ENCODE results near the gene PLXDC2.
"Not testable (repeated sequence)": the region's sequence is repeated elsewhere in the genome, so short reads cannot be mapped to it uniquely, and the experiment has no call there.

The PLXDC2 gene

DNA sequence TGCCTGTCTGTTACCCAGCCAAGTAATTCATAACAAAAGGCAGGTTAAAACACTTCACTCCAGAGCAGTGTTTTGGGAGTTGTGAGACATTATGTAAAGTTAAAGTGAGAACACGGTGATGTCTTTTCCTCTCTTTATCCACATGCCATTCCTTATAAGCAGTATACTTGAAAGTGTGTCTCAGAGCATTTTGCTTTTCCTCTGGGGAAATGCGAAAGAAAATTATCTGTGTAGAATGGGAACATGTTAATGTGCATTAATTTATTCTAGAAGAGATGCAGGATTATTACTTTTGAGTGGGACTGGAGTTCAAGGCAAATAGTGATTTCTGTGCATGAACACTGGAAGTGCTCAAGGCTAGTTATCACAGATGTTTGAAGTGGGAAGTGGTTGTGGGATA is 170.4 kb downstream of the PLXDC2 start:
- DNase-seq, result no peak

DNA sequence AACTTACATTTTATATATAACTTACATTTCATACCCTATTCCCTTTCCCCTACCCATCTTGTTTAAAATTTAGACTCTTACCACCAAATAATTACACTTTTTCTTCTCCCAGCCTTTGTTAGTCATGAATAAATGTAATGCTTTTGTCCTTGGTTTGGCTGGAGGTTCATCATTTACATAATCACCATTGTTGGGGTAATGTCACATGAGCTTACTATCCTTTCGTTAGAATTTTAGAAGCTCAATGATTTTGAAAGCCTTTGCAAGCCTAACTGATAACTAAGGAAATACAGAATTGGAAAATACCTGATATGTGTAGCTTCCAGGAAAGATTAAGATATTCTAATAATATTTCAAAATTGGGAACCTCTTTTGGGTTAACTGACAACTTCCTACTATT is 171.7 kb downstream of the PLXDC2 start:
- DNase-seq, result no peak

DNA sequence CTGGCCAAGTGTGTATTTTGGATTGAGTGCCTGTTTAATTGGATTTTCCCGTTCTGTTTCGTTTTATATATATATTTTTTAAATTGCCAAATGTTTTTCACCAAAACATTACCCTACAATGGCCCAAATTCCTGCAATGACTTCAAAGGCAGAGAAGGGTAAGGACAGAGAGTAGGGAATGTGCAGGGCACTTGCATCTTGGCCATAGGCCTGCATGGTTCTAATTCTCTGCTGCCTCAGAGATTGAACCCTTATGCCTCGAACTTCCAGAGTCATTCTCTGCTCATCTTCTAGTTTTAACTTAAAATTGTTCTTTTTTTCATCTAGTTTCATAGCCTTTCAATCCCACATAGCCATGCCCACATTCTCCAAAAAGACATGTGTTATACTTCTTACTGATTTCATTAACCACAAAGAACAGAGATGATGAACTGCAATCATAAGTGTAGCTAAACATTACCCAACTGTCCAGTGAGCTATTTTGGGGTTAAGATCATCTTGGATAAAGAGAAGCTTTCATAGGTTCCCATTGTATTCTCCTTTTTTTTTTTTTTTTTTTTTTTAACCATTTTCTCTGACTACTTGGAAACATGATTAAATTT is 177.6 kb downstream of the PLXDC2 start:
- no peak for DNase-seq

DNA sequence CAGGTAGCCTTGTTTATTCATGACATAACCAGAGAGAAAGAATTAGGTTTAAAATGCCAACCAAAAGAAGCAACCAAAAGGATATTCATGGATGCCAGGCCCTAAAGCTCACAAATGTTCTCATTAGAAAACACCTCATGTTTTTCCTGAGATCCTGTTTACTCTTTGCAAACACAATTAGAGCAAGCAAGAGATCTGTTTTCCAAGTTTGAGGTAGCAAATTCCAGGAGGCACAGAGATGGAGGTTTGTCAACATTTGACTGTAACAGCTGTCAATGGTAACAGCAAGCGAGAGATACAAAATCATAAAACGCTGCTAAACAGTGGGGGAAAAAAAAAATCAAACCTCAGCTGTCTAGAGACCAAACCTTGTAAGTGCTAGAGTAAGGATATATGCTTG is 182.2 kb downstream of the PLXDC2 start:
- no peak for DNase-seq

DNA sequence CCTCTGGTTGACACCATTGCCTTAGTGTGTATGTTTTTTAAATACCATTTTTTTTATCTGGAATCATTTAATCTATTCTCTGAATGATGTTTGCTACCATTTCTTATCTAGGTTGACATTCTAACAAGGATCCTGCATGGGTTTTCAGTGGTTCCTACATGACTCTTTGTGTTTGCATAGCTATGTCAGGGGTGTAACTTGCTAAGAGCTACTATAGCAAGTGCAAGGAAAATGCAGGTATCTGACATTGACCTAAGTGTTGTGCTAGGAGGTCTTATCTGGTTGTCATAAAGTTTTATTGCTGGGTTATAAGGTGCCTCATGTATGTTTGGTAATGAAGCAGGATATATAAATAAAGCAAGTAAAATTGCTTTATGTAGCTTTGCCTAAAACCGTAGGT is 183.2 kb downstream of the PLXDC2 start:
- no peak for DNase-seq

DNA sequence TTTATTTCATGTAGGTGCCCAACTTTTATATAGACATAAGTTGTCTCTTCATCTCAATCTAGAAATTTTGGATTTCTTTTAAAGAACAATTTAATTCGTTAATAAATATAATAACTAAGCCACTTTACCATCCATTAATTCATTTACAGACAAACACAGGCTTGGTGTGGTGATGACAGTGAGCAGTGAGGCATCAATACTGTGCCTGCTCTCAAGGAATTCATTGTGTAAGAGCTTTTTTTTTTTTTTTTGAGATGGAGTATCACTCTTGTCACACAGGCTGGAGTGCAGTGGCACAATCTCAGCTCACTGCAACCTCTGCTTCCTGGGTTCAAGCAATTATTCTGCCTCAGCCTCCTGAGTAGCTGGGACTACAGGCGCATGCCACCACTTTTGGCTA is 185.8 kb downstream of the PLXDC2 start:
- DNase-seq, result not testable (repeated sequence)

DNA sequence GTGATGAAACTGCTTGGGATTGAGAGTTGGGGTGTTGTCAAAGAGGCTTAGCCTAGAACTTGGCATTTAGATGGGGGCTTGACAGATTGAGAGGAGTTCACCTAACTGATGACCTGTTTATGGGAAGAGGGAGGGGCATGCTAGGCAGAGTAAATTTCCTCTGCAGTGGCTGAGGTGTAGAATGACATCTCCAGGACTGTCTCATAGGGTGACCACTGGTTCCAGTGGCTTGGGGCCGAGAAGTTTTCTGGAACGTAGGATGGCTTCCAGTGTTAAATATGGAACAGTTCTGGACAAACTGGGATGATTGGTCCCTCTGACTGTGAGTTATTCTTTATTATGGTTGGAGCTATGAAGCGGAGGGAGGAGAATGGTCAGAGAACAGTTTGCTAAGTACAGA is 186.4 kb downstream of the PLXDC2 start:
- no peak for DNase-seq

DNA sequence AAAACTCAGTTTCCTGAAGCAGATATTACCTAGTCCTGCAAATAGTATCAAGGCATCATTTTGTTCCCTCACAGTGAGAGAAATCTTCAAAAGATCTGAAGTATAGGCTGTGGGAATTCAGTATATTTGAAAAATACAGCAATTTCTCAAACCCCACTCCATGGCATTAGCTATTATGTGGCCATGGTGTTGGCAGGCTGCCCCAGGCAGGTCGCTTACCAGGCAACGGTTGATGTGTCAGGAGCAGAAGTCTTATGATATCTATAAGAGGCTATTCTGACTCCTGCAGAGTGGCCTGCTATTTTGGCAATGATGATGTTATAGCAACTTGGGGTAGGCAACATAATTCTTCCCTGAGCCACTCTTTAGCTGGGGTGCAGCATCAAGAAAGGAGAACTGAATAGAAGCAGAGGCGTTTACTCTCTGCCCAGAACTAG is 187.9 kb downstream of the PLXDC2 start:
- peak; percentile 47 for DNase-seq

DNA sequence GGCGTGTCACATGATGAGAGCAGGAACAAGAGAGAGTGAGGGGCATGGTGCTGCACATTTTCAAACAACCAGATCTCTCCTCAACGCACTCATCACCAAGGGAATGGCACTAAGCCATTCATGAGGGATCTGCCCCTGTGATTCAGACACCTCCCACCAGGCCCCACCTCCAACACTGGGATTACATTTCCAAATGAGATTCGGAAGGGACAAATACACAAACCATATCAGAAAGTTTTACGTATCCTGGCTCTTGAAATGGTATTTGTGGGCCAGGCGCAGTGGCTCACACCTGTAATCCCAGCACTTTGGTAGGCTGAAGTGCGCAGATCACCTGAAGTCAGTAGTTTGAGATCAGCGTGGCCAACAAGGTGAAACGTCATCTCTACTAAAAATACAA is 189.4 kb downstream of the PLXDC2 start:
- no peak for DNase-seq

DNA sequence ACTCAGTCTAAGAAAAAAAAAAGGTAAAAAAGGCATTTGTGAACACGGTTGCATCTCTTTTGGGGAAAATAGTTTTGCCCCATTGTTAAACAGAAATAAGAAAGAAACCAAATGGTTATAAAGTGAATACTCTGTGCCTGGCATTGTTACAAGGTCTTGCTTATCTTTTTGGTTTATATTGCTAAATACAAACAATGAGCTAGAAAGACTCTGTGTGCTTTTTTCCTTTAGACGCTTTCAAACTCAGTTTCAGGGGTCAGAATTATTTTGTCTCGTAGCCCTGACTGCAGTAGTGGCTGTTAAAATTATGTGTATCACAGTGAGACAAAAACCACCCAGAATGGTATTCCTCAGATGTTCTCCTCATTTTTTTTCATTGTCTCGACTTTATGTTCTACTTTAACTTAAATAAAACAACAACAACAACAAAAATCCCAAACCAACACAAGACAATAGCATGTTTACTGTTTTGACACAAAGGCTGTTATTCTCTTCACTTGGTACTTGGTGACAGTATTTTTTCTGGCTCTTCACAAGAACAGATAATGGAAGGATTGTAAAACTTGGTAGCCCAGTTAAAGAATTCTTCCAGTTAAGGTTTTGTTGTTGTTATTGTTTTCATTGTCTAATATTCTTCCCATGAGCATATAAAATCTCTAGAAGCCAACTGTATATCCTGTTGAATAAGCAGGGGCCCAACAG is 190.1 kb downstream of the PLXDC2 start:
- no peak for DNase-seq

DNA sequence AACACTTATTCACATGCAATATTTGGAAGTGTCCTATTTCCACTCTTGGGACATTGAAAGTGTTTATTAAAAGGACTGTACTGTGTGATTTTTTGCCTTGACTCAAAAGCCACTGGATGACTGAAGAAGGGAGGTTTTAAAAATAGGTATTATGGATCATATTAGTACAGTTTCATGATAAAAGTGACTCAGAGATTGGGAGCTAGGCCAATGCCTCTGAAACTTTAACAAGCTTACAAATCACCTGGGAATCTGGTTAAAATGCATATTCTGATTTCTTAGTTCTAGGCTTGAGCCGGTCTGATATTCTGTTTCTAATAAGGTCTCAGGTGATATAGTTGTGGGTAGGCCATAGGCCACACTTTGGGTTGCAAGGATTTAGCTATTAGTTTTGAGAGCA is 191.2 kb downstream of the PLXDC2 start:
- DNase-seq, result no peak

DNA sequence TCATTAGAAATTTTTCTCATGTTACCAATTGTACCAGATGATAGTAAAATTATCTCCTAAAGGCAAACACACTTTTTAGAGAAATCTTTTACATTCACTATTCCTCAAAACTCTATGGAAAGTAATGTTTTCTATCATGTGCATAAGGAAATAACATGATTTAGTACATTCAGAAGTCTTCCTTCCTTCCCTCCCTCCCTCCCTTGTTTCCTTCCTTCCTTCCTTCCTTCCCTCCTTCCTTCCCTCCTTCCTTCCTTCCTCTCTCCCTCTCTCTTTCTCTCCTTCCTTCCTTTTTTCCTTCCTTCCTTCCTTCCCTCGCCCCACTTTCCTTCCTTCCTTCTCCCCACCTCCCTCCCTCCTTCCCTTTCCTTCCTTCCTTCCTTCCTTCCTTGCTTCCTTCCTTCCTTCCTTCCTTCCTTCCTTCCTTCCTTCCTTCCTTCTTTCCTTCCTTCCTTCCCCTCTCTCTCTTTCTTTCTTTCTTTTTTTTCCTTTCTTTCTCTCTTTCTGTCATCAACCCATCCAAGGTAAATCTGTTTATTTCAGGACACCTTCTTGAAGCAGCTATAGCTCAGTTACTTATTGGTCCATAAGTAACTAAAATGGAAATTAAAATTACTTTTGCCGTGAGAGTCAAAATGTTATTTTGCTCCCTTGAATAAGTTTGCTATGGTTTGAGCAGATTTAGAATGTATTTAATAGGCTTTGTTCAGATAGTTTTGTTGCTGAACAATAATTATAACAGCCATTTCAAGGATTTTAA is 197.9 kb downstream of the PLXDC2 start:
- DNase-seq, result no peak

DNA sequence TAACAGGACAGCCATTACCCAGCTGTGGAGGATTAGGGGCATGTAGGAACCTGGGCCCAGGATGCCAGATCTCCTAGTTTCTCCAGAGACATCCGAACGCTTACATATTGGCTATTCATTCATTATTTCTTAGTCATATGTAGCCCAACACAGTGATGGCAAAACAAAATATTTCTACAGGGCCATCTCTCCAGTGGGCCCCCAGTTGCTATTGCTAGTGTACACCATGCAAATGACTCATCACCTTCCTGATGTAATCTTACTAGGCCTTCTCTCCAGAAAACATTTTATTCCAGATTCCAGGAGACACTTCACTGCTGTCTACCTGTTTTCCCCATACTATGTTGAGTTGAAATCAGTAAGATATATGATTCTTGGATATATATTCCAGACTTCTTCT is 201.7 kb downstream of the PLXDC2 start:
- no peak for DNase-seq

DNA sequence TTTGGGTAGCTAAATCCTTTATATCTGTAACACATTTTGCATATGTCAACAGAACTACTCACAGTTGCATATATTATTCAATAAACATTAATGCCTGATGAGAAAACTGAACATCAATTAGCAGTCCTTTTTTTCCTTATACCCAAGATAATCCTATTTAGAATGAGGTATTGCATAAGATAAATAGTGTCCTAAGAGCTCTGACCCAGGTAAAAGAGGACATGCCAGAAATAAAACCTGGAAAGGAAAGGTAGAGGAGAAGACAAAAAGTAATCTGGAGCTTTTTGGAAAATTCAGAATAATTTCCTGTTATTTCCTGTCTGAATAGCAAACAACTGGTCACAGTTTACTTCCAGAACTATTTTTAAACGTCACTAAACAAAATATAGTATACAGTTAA is 204.4 kb downstream of the PLXDC2 start:
- DNase-seq, result no peak

DNA sequence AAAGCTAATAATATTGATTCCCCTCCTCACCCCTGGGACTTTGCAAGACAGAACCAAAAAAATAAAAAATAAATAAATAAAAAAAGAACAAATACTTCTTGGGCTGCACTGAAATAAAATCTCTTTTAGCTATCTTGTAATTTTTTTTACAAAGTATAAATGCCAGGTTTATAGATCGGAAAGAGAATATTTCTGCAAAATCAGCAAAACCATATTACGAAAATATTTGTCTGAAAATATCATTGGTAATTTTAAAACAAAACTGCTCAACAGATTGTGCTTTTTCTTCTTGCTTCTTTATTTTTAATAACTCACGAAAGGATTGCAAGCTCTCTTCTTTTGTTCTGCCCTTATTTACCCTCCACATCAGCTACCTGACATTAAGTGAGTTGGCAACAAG is 213.3 kb downstream of the PLXDC2 start:
- DNase-seq, result no peak

DNA sequence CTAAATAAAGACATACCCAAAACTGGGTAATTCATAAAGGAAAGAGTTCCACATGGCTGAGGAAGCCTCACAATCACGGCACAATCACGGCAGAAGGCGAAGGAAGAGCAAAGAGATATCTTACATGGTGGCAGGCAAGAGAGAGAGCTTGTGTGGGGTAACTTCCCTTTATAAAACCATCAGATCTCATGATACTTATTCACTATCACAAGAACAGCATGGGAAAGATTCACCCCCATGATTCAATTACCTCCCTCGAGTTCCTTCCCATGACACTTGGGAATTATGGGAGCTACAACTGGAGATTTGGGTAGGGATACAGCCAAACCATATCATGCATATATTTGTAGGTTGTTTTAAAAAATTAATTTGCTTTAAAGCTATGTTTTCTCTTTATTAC is 217.2 kb downstream of the PLXDC2 start:
- DNase-seq, result no peak

DNA sequence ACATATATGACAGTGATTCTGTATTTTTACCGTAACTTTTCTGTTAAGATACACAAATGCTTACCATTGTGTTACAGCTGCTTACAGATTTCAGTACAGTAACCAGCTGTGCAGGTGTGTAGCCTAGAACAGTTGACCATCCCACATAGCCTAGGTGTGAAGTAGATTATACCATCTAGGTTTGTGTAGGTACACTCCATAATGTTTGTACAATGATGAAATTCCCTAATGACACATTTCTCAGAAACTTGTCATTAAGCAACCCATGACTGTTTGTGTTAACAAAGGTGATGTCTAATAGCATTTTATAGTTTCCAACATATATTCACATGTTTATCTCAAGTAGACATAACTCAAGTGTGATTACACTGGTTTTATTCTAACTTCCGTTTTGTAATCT is 218.5 kb downstream of the PLXDC2 start:
- DNase-seq, result no peak

DNA sequence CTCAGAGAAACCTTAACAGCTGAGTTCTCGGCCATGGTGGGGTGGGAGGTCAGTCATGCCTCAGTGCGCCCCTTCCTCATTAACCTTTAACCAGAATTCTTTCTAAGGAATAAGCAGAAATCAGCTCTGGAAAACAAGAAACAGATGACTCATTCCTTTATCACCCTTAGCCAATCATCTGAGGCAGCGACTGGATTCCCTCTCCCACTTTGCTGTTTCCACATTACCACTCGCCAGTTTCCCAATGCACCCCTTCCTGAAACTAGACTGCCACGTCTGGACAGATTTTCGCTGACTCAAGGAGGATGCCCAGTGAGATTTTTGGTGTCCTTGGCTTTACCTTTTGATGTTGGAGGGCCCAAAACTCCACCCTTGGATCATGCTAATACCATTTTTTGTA is 223.8 kb downstream of the PLXDC2 start:
- DNase-seq, result peak; percentile 4

DNA sequence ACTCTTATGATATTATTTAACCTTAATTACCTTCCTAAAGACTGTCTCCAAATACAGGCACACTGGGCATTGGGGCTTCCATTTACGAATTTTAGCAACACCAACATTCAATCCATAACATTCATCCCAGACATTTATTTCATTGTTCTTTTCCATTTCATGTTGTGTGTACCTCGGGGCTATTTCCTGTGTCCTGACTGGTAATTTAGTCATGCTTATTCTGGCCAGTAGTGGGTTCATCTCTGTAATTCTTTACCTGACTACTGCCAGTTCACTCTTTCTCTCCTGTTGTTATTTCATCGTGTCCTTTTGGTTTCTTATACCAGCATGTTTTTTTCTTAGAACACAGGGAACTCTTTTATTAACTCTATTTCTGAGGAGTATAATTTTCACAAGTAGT is 225.7 kb downstream of the PLXDC2 start:
- DNase-seq, result no peak

DNA sequence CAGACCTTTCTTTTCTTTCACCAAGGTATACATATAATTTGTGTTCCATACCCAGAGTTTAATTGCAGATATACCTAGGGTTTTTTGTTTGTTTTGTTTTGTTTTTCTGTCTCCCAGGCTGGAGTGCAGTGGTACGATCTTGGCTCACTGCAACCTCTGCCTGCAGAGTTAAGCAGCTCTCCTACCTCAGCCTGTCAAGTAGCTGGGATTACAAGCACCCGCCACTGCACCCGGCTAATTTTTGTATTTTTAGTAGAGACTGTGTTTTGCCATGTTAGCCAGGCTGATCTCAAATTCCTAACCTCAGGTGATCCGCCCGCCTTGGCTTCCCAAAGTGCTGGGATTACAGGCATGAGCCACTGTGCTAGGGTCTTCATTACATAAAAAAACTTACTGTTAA is 228.9 kb downstream of the PLXDC2 start:
- not testable (repeated sequence) for DNase-seq

DNA sequence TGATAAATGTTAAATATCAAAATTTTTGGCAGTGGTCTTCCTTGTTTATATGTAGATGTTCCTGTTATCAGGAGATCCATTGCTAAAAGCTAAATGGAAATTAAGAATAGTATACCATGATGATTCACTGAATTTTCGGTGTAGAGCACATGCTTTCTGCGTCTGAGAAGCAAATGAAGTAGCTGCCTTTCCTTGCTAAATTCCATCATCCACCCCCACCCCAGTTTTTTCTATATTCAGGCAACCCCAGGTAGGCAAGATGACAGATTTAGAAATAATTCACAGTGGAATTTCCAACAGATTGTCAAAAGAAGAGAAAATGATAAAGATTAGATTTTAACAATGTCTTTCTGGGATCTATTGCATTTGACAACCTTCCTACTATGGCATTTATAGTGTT is 231.9 kb downstream of the PLXDC2 start:
- DNase-seq, result no peak

DNA sequence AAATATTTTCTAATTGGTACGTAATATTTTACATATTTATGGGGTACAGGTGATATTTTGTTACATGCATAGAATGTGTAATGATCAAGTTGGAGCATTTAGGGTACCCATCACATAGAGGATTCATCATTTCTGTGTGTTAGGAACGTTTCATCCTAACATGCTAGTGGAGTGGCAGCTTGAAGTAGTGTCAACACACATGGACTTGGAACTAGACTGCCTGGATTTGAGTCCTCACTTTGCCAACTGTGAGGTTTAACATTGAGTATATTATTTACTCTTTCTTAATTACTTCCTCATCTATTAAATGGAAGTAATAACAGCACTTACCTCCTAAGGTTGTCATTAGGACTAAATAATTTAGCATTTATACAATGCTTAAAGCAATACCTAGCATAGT is 241.9 kb downstream of the PLXDC2 start:
- DNase-seq, result no peak

DNA sequence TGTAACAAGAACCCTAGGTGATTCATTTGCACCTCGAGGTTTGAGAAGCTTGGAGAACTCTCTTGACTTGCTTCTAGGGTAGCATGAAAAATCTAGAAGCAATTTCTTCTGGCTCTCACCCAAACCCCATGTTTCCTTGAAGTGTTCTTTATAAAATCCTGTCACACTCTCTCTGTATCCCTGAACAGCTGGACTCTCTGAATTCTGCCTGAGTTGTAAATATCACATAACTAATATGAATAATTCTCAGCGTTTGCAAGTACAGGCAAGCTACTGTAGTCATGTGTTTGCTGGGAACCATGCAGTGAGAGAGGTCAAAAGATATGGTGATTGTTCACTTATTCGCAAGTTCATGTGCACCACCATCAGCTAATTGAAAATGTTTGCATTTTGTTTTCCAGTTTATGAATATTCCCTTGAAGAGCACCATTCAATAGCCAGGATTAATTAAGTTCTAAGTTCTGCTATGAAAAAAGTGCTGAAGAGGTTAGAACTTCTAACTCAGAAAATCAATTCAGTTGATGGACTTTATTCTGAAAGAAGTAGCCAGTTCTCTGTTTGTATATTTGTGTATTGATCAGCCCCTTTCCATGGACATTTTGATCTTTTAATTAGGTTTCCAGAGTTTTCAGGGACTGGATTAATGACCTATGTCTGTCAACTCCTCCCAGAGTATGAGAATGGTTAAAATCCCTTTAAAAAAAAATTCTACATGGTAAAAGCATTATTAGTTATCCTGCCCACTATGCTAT is 243.0 kb downstream of the PLXDC2 start:
- no peak for DNase-seq

DNA sequence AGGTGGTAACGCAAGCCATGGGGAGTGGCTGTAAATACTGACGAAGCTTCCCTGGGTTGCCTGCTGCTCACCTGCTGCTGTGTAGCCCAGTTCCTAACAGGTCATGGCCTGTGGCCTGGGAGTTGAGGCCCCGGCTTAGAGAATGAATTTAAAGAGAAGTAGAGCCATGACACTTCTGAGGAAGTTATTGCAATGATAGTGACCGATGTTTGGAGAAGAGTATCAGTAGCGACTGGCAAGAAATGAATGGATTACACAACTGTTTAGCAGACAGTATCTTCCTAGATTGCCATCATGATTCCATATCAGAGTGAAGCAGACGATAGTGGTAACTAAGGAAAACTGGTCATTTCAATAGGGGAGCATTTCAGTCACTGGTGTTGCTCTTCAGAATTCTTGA is 249.6 kb downstream of the PLXDC2 start:
- no peak for DNase-seq
